Measurements from ENCODE around the gene F7.

DNA sequence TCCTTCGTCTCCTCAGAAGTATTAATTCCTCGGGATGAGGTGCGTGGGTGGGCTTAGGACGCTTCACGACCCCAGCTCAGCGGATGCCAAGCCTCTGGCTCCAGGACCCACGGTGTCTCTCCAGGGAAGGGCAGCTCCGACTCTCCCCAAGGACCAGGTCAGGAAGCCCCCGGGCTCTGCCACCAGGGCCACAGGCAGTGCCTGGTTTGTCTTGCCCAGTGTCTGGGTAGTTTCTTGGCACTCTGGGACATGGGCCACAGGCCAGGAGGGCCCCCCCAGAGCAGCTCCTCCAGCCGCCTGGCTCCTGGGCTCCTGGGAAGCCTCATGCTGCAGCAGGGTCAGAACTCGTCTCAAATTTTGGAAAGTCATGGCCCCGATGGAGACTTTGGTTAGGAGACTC is 55.4 kb downstream of the F7 start:
- no peak for TF ChIP-seq POLR2A (IDR thresholded peaks at IDR 0.05; ENCODE audit: low read length)
- TF ChIP-seq GATA1 (IDR thresholded peaks at IDR 0.05; ENCODE audit: low read depth, low read length) = no peak
